ENCODE measurements around the gene ATP6V1B1. TPM values are rescaled to one million over a fixed set of nuclear protein-coding genes. Genes with fewer than 3 reads are reported as not detected.

ATP6V1B1 gene
- total RNA-seq, 2 experiments from 2014 or later, result not detected

GRCh38 chr2:70959851-70960832 is 24.4 kb downstream of the ATP6V1B1 start:
- Mint-ChIP-seq H3K4me1 (ENCODE audit: low read depth) (peaks cover 5% of the 10 kb centered on the region), H3K27ac (no peak overlapping the region), H3K9me3 (no peaks in the 10 kb centered on the region), H3K4me3 (no peak overlapping the region), H3K36me3 (ENCODE audit: low read depth) (no peaks in the 10 kb centered on the region), H3K27me3 (ENCODE audit: low read depth) (peaks cover 26% of the 10 kb centered on the region)
- CTCF ChIA-PET, result interaction anchor here (0.6 to 1.4 kb wide), 6 partner anchors 10 to 74 kb away, joined by 3 to 11 read pairs (median 3); no protein-coding TSS in a partner anchor
- DNase-seq, result peak; percentile 16
- intact Hi-C loops (cut with micrococcal nuclease), result no loop called here

GRCh38 chr2:70960833-70961647 is 25.3 kb downstream of the ATP6V1B1 start:
- no peak overlapping the region for H3K4me3 Mint-ChIP-seq
- CTCF ChIA-PET, result interaction anchor here (0.6 to 1.5 kb wide), 7 partner anchors 9 to 428 kb away, joined by 3 to 11 read pairs (median 7); no protein-coding TSS in a partner anchor
- H3K27ac Mint-ChIP-seq, result no peak overlapping the region
- no peaks in the 10 kb centered on the region for H3K36me3 Mint-ChIP-seq (ENCODE audit: low read depth)
- intact Hi-C loops (cut with micrococcal nuclease), result no loop called here
- no peaks in the 10 kb centered on the region for H3K9me3 Mint-ChIP-seq
- peaks cover 5% of the 10 kb centered on the region for H3K4me1 Mint-ChIP-seq (ENCODE audit: low read depth)
- DNase-seq, result peak; percentile 2
- H3K27me3 Mint-ChIP-seq (ENCODE audit: low read depth), result peaks cover 24% of the 10 kb centered on the region

GRCh38 chr2:70961648-70961994 is 25.9 kb downstream of the ATP6V1B1 start:
- peak; percentile 2 for DNase-seq
- Mint-ChIP-seq H3K4me3 (no peak overlapping the region), H3K4me1 (ENCODE audit: low read depth) (peaks cover 5% of the 10 kb centered on the region), H3K9me3 (no peaks in the 10 kb centered on the region), H3K27ac (no peak overlapping the region), H3K27me3 (ENCODE audit: low read depth) (peaks cover 21% of the 10 kb centered on the region), H3K36me3 (ENCODE audit: low read depth) (no peaks in the 10 kb centered on the region)
- intact Hi-C loops (cut with micrococcal nuclease), result no loop called here
- CTCF ChIA-PET, result interaction anchor here (0.6 to 1.5 kb wide), 6 partner anchors 9 to 427 kb away, joined by 3 to 8 read pairs (median 4); partner anchors contain the start of gene ANKRD53

- intact Hi-C loops (cut with micrococcal nuclease), result no loop called here
- DNase-seq, result peak; percentile 0
- Mint-ChIP-seq H3K4me3 (no peak overlapping the region), H3K27me3 (ENCODE audit: low read depth) (peaks cover 21% of the 10 kb centered on the region), H3K36me3 (ENCODE audit: low read depth) (no peaks in the 10 kb centered on the region), H3K9me3 (no peaks in the 10 kb centered on the region), H3K27ac (no peak overlapping the region), H3K4me1 (ENCODE audit: low read depth) (peaks cover 5% of the 10 kb centered on the region)
- CTCF ChIA-PET, result interaction anchor here (0.9 to 3.7 kb wide), 7 partner anchors 10 to 91 kb away, joined by 3 to 14 read pairs (median 4); partner anchors contain the start of gene ANKRD53
These were observed 26.6 kb downstream of the ATP6V1B1 start for GRCh38 chr2:70962211-70962884.

- Mint-ChIP-seq H3K27me3 (ENCODE audit: low read depth) (peaks cover 17% of the 10 kb centered on the region), H3K36me3 (ENCODE audit: low read depth) (no peaks in the 10 kb centered on the region), H3K27ac (no peak overlapping the region), H3K9me3 (no peaks in the 10 kb centered on the region), H3K4me3 (no peak overlapping the region), H3K4me1 (ENCODE audit: low read depth) (peaks cover 5% of the 10 kb centered on the region)
- intact Hi-C loops (cut with micrococcal nuclease), result no loop called here
- CTCF ChIA-PET, result interaction anchor here (1.0 to 4.5 kb wide), 11 partner anchors 10 to 193 kb away, joined by 3 to 58 read pairs (median 6); partner anchors contain the start of gene ANKRD53
- DNase-seq, result peak; percentile 3
These were observed 27.5 kb downstream of the ATP6V1B1 start for GRCh38 chr2:70962885-70963878.

GRCh38 chr2:70964133-70964532 is 28.4 kb downstream of the ATP6V1B1 start:
- CTCF ChIA-PET, result interaction anchor here (0.8 to 4.5 kb wide), 14 partner anchors 10 to 194 kb away, joined by 3 to 58 read pairs (median 6); partner anchors contain the start of gene ANKRD53
- no peak overlapping the region for H3K27ac Mint-ChIP-seq
- intact Hi-C loops (cut with micrococcal nuclease), result no loop called here

GRCh38 chr2:70964596-70965386 is 29.1 kb downstream of the ATP6V1B1 start:
- H3K4me1 Mint-ChIP-seq (ENCODE audit: low read depth), result peaks cover 3% of the 10 kb centered on the region
- CTCF ChIA-PET, result interaction anchor here (0.8 to 4.5 kb wide), 18 partner anchors 10 to 655 kb away, joined by 3 to 58 read pairs (median 5); partner anchors contain the start of gene ANKRD53
- intact Hi-C loops (cut with micrococcal nuclease), result loop anchor here (1.0 kb wide), 3 partner anchors 13 to 37 kb away; no protein-coding TSS in a partner anchor
- peak; percentile 86 for DNase-seq
- no peak overlapping the region for H3K27ac Mint-ChIP-seq
- H3K27me3 Mint-ChIP-seq (ENCODE audit: low read depth), result peaks cover 17% of the 10 kb centered on the region
- no peaks in the 10 kb centered on the region for H3K36me3 Mint-ChIP-seq (ENCODE audit: low read depth)
- no peaks in the 10 kb centered on the region for H3K9me3 Mint-ChIP-seq
- H3K4me3 Mint-ChIP-seq, result peak overlapping the region; percentile 81

More at GRCh38 chr2:70964133-70964532, 28.4 kb downstream of the ATP6V1B1 start:
- H3K9me3 Mint-ChIP-seq, result no peaks in the 10 kb centered on the region
- no peak overlapping the region for H3K4me3 Mint-ChIP-seq
- no peaks in the 10 kb centered on the region for H3K36me3 Mint-ChIP-seq (ENCODE audit: low read depth)
- H3K4me1 Mint-ChIP-seq (ENCODE audit: low read depth), result peaks cover 3% of the 10 kb centered on the region
- H3K27me3 Mint-ChIP-seq (ENCODE audit: low read depth), result peaks cover 17% of the 10 kb centered on the region
- DNase-seq, result peak; percentile 3

GRCh38 chr2:70965506-70965905 is 29.8 kb downstream of the ATP6V1B1 start:
- intact Hi-C loops (cut with micrococcal nuclease), result loop anchor here (1.0 kb wide), 3 partner anchors 12 to 36 kb away; no protein-coding TSS in a partner anchor
- peak overlapping the region; percentile 81 for H3K4me3 Mint-ChIP-seq
- H3K9me3 Mint-ChIP-seq, result no peaks in the 10 kb centered on the region
- H3K27ac Mint-ChIP-seq, result no peak overlapping the region
- no peaks in the 10 kb centered on the region for H3K36me3 Mint-ChIP-seq (ENCODE audit: low read depth)
- CTCF ChIA-PET, result interaction anchor here (0.7 to 4.5 kb wide), 11 partner anchors 10 to 656 kb away, joined by 3 to 58 read pairs (median 5); partner anchors contain the start of gene ANKRD53
- H3K27me3 Mint-ChIP-seq (ENCODE audit: low read depth), result peaks cover 17% of the 10 kb centered on the region
- DNase-seq, result peak; percentile 3
- H3K4me1 Mint-ChIP-seq (ENCODE audit: low read depth), result peaks cover 3% of the 10 kb centered on the region

GRCh38 chr2:70966681-70967080 is 31.0 kb downstream of the ATP6V1B1 start:
- Mint-ChIP-seq H3K27me3 (ENCODE audit: low read depth) (peaks cover 14% of the 10 kb centered on the region), H3K4me1 (ENCODE audit: low read depth) (peaks cover 3% of the 10 kb centered on the region), H3K36me3 (ENCODE audit: low read depth) (no peaks in the 10 kb centered on the region), H3K27ac (no peak overlapping the region), H3K4me3 (no peak overlapping the region), H3K9me3 (no peaks in the 10 kb centered on the region)
- CTCF ChIA-PET, result interaction anchor here (0.6 to 4.5 kb wide), 10 partner anchors 12 to 430 kb away, joined by 3 to 58 read pairs (median 4); partner anchors contain the start of gene ANKRD53
- intact Hi-C loops (cut with micrococcal nuclease), result no loop called here
- no peak for DNase-seq

GRCh38 chr2:70967189-70967588 is 31.5 kb downstream of the ATP6V1B1 start:
- peaks cover 14% of the 10 kb centered on the region for H3K27me3 Mint-ChIP-seq (ENCODE audit: low read depth)
- H3K9me3 Mint-ChIP-seq, result no peaks in the 10 kb centered on the region
- H3K4me1 Mint-ChIP-seq (ENCODE audit: low read depth), result peaks cover 3% of the 10 kb centered on the region
- no peak overlapping the region for H3K4me3 Mint-ChIP-seq
- CTCF ChIA-PET, result interaction anchor here (1.2 to 4.5 kb wide), 5 partner anchors 11 to 35 kb away, joined by 3 to 58 read pairs (median 8); partner anchors contain the start of gene ANKRD53
- DNase-seq, result no peak
- H3K27ac Mint-ChIP-seq, result no peak overlapping the region
- intact Hi-C loops (cut with micrococcal nuclease), result no loop called here
- H3K36me3 Mint-ChIP-seq (ENCODE audit: low read depth), result no peaks in the 10 kb centered on the region
